DOHH2 (cell line): ENCODE measurements around the gene CD248.

Experiments used
- H3F3A ChIP-seq: fragments of 200-600 bp; sonication (generic), shearing (Covaris generic); 2 replicates; pipeline ENCODE4 v1.6.0; 2016; ENCODE audit warnings: antibody characterized with exemption, mild to moderate bottlenecking; ENCODE audit not compliant: control insufficient read depth, insufficient read depth
- H3K27ac ChIP-seq: fragments of 200-600 bp; sonication (generic); 2 replicates; pipeline ENCODE4 v1.5.1; 2014; ENCODE audit warnings: low read depth, mild to moderate bottlenecking, low read length, moderate library complexity
- H3K27me3 ChIP-seq: fragments of 200-600 bp; sonication (generic); 2 replicates; pipeline ENCODE4 v1.6.1; 2014; ENCODE audit warnings: mild to moderate bottlenecking, low read length, mixed read lengths; ENCODE audit not compliant: control insufficient read depth
- H3K36me3 ChIP-seq: fragments of 200-600 bp; sonication (generic); 2 replicates; pipeline ENCODE4 v1.6.1; 2014; ENCODE audit warnings: mild to moderate bottlenecking, low read length, moderate library complexity, mixed read lengths; ENCODE audit not compliant: control insufficient read depth
- H3K4me1 ChIP-seq: fragments of 200-600 bp; sonication (generic); 2 replicates; pipeline ENCODE4 v1.6.1; 2014; ENCODE audit warnings: mild to moderate bottlenecking, low read length, mixed read lengths; ENCODE audit not compliant: control insufficient read depth
- H3K4me2 ChIP-seq: fragments of 200-600 bp; sonication (generic); 2 replicates; pipeline ENCODE4 v1.6.0; 2014; ENCODE audit warnings: mild to moderate bottlenecking, low read length, moderate library complexity
- H3K4me3 ChIP-seq: fragments of 200-600 bp; sonication (generic); 2 replicates; pipeline ENCODE4 v1.5.1; 2014; ENCODE audit warnings: mild to moderate bottlenecking, low read length, mixed read lengths
- H3K79me2 ChIP-seq: fragments of 200-600 bp; sonication (generic); 2 replicates; pipeline ENCODE4 v1.6.1; 2014; ENCODE audit warnings: mild to moderate bottlenecking, low read length, mixed read lengths; ENCODE audit not compliant: control insufficient read depth
- H3K9me2 ChIP-seq: fragments of 200-600 bp; sonication (generic); replicated peaks from 2 replicates; pipeline ENCODE4 v1.6.1; 2014; ENCODE audit warnings: mild to moderate bottlenecking, low read length, mixed read lengths; ENCODE audit not compliant: control insufficient read depth
- H3K9me3 ChIP-seq: fragments of 200-600 bp; sonication (generic); 2 replicates; pipeline ENCODE4 v1.6.1; 2014; ENCODE audit warnings: antibody characterized with exemption, low read length, mixed read lengths; ENCODE audit not compliant: control insufficient read depth, insufficient read depth
- H4K20me1 ChIP-seq: fragments of 200-600 bp; sonication (generic); 2 replicates; pipeline ENCODE4 v1.6.0; 2014; ENCODE audit warnings: low read depth, mild to moderate bottlenecking, antibody characterized with exemption, low read length, moderate library complexity; ENCODE audit not compliant: control insufficient read depth, insufficient read depth
- CTCF ChIP-seq: fragments of 200-600 bp; sonication (generic); IDR thresholded peaks from one replicate; pipeline ENCODE4 v1.5.1; 2014; ENCODE audit warnings: antibody characterized with exemption, mild to moderate bottlenecking, low read depth, low read length; ENCODE audit not compliant: poor library complexity, severe bottlenecking
- EZH2phosphoT487 ChIP-seq: fragments of 200-600 bp; sonication (generic); IDR thresholded peaks from 2 replicates; pipeline ENCODE4 v1.6.1; 2017; ENCODE audit warnings: borderline replicate concordance, mild to moderate bottlenecking, antibody characterized with exemption, low read length, moderate library complexity, mixed read lengths

CD248 gene

GRCh38 chr11:66275396-66275795, 41.4 kb downstream of the CD248 start:
- Histone ChIP-seq H3K9me2 (no peaks in the 10 kb centered on the region), H3K36me3 (peaks cover 47% of the 10 kb centered on the region), H3K27me3 (no peaks in the 10 kb centered on the region), H3K79me2 (peaks cover 9% of the 10 kb centered on the region), H3K4me2 (no peak overlapping the region), H3K4me1 (peaks cover 13% of the 10 kb centered on the region), H3F3A (no peaks in the 10 kb centered on the region), H3K4me3 (no peak overlapping the region), H3K9me3 (no peaks in the 10 kb centered on the region), H4K20me1 (peaks cover 5% of the 10 kb centered on the region), H3K27ac (no peak overlapping the region)
- TF ChIP-seq CTCF: no peak
- TF ChIP-seq EZH2phosphoT487: no peak

- peaks cover 22% of the 10 kb centered on the region for H3K4me1 ChIP-seq
- H3K9me3 ChIP-seq: no peaks in the 10 kb centered on the region
- peaks cover 20% of the 10 kb centered on the region for H3K79me2 ChIP-seq
- no peak overlapping the region for H3K4me3 ChIP-seq
- H3K27me3 ChIP-seq: no peaks in the 10 kb centered on the region
- no peak overlapping the region for H3K27ac ChIP-seq
- peaks cover 5% of the 10 kb centered on the region for H4K20me1 ChIP-seq
- TF ChIP-seq EZH2phosphoT487 (no peak), CTCF (no peak)
- no peak overlapping the region for H3K4me2 ChIP-seq
- no peaks in the 10 kb centered on the region for H3F3A ChIP-seq
- peaks cover 53% of the 10 kb centered on the region for H3K36me3 ChIP-seq
- H3K9me2 ChIP-seq: no peaks in the 10 kb centered on the region
These were observed 42.6 kb downstream of the CD248 start for GRCh38 chr11:66274219-66274618.

- Histone ChIP-seq H4K20me1 (peaks cover 5% of the 10 kb centered on the region), H3K4me2 (no peak overlapping the region), H3K79me2 (peaks cover 26% of the 10 kb centered on the region), H3K9me3 (no peaks in the 10 kb centered on the region), H3F3A (peaks cover 3% of the 10 kb centered on the region), H3K27me3 (no peaks in the 10 kb centered on the region), H3K27ac (no peak overlapping the region), H3K36me3 (peaks cover 57% of the 10 kb centered on the region), H3K9me2 (no peaks in the 10 kb centered on the region), H3K4me1 (peaks cover 18% of the 10 kb centered on the region), H3K4me3 (no peak overlapping the region)
- no peak for TF ChIP-seq EZH2phosphoT487
These were observed 44.2 kb downstream of the CD248 start for GRCh38 chr11:66272596-66272995.

- H3K4me2 ChIP-seq: no peak overlapping the region
- H3K36me3 ChIP-seq: peaks cover 60% of the 10 kb centered on the region
- no peak overlapping the region for H3K27ac ChIP-seq
- no peak overlapping the region for H3K4me3 ChIP-seq
- peaks cover 20% of the 10 kb centered on the region for H3K4me1 ChIP-seq
- no peaks in the 10 kb centered on the region for H3K27me3 ChIP-seq
- no peaks in the 10 kb centered on the region for H3K9me2 ChIP-seq
- H4K20me1 ChIP-seq: peaks cover 5% of the 10 kb centered on the region
- TF ChIP-seq CTCF (no peak), EZH2phosphoT487 (no peak)
- H3K79me2 ChIP-seq: peaks cover 26% of the 10 kb centered on the region
- no peaks in the 10 kb centered on the region for H3K9me3 ChIP-seq
- H3F3A ChIP-seq: peaks cover 5% of the 10 kb centered on the region
These were observed 45.0 kb downstream of the CD248 start for GRCh38 chr11:66271816-66272215.
